GM12872 (cell line): ENCODE data around the gene NCMAP.

Source experiments
- CTCF ChIP-seq: IDR thresholded peaks from 3 replicates; pipeline ENCODE4 v1.5.1; 2011; ENCODE audit warnings: low read depth, mild to moderate bottlenecking, low read length, moderate library complexity; ENCODE audit not compliant: insufficient read depth

NCMAP gene

GRCh38 chr1:24517898-24518297 is 38.0 kb upstream of the NCMAP start:
- no peak for TF ChIP-seq CTCF

GRCh38 chr1:24525606-24526005 is 30.3 kb upstream of the NCMAP start:
- no peak for TF ChIP-seq CTCF

GRCh38 chr1:24526045-24526444 is 29.8 kb upstream of the NCMAP start:
- TF ChIP-seq CTCF: no peak

GRCh38 chr1:24526940-24527542 is 28.8 kb upstream of the NCMAP start:
- TF ChIP-seq CTCF: peak; percentile 50

- no peak for TF ChIP-seq CTCF
Measured at GRCh38 chr1:24528744-24529143, 27.1 kb upstream of the NCMAP start.

- TF ChIP-seq CTCF: no peak
Measured at GRCh38 chr1:24535021-24535424, 20.9 kb upstream of the NCMAP start.

GRCh38 chr1:24535778-24536177 is 20.1 kb upstream of the NCMAP start:
- no peak for TF ChIP-seq CTCF
